Gastrocnemius medialis (tissue), 4 donors: Measurements from ENCODE around the gene ARHGAP22. TPM values are rescaled to one million over a fixed set of nuclear protein-coding genes. Genes with fewer than 3 reads are reported as not detected.

Experiments used
- ATAC-seq, 2 donors: fragments of 150-250 bp; one replicate each; pipeline ENCODE4 v1.9.1; 2016
- DNase-seq, 2 donors: peaks; one replicate each; pipeline ENCODE4 v3.0.0-alpha.2; 2019
- H3K27ac ChIP-seq, 4 donors: fragments of 200-600 bp; sonication (generic); 1 replicate in 1 of 4; 2 replicates in 3 of 4; pipeline ENCODE4 v1.5.1; 2016 to 2018; ENCODE audit warnings: mild to moderate bottlenecking in 2 of 4, moderate library complexity in 1 of 4
- H3K27me3 ChIP-seq, 3 donors: fragments of 200-600 bp; sonication (generic) in 2 of 3; 1 replicate in 1 of 3; 2 replicates in 2 of 3; pipeline versions ENCODE4 v1.5.1 to v1.6.0; 2016 to 2019; ENCODE audit warnings: mild to moderate bottlenecking in 1 of 3, moderate library complexity in 1 of 3
- H3K36me3 ChIP-seq, 2 donors: fragments of 200-600 bp; sonication (generic) in 1 of 2; one replicate each; pipeline ENCODE4 v1.5.1; 2017 to 2018
- H3K4me1 ChIP-seq, 2 donors: fragments of 200-600 bp; sonication (generic) in 1 of 2; one replicate each; pipeline ENCODE4 v1.5.1; 2016 to 2017; ENCODE audit warnings: mild to moderate bottlenecking in 2 of 2
- H3K4me3 ChIP-seq, 4 donors: fragments of 200-600 bp; sonication (generic) in 3 of 4; 1 replicate in 1 of 4; 2 replicates in 3 of 4; pipeline ENCODE4 v1.5.1; 2016 to 2019; ENCODE audit warnings: mild to moderate bottlenecking in 2 of 4
- H3K9me3 ChIP-seq, 3 donors: fragments of 200-600 bp; sonication (generic) in 2 of 3; 1 replicate in 1 of 3; 2 replicates in 2 of 3; pipeline ENCODE4 v1.5.1; 2016 to 2019
- POLR2A ChIP-seq, 2 donors: fragments of 450-650 bp; IDR thresholded peaks; one replicate each; pipeline ENCODE4 v1.6.1; 2017; ENCODE audit warnings: antibody characterized with exemption in 2 of 2, mild to moderate bottlenecking in 2 of 2, moderate library complexity in 2 of 2
- in situ Hi-C, 4 donors: fragments of 200-750 bp; cut with MboI; loops; one replicate each; pipeline versions ENCODE4 v1.15.0 to v1.8.0; 2017; ENCODE audit warnings: low sequenced_read_pairs in 4 of 4
- intact Hi-C: fragments of 100-400 bp; cut with DNase I; formaldehyde crosslinking; loops from one replicate; pipeline ENCODE4 v1.15.1; 2023; ENCODE audit warnings: low total_unique reads
- total RNA-seq, 4 donors: library from RNA; depleted of rRNA; stranded (reverse); fragments of >200 nt; gene quantifications; one replicate each; pipeline versions ENCODE4 v1.1.0 to v1.2.3, GENCODE V29; 2016
- TF ChIP-seq, protein P1 (sequence below), 5 experiments: fragments of 450-650 bp in 3 of 5; fragments of 200-600 bp in 2 of 5; sonication (generic) in 2 of 5; IDR thresholded peaks in 4 of 5; conservative IDR thresholded peaks in 1 of 5; 1 replicate in 4 of 5; 2 replicates in 1 of 5; pipeline ENCODE4 v1.5.1; 2016 to 2019; ENCODE audit warnings: antibody characterized with exemption in 5 of 5, mild to moderate bottlenecking in 3 of 5, moderate library complexity in 3 of 5

Gene ARHGAP22
- total RNA-seq, 4 donors from 2014 or later: 0.69 to 0.92 (median 0.72) TPM; not detected in 1

DNA sequence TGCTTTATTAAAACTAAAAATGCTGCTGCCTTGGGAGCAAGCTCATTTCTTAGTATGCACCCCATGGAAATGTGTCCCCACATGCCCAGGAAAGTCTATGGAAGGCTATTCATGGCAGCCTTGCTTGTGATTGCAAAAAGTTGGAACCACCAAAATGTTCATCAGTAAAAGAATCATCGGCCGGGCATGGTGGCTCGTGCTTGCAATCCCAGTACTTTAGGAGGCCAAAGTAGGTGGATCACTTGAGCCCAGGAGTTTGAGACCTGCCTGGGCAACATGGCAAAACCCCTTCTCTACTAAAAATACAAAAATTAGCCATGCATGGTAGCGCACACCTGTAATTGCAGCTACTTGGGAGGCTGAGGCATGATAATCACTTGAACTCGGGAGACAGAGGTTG lies 79.8 kb downstream of the ARHGAP22 start:
- intact Hi-C loops: no loop called here
- no peak overlapping the region for H3K4me3 ChIP-seq
- no peaks in the 10 kb centered on the region for H3K9me3 ChIP-seq
- no peaks in the 10 kb centered on the region for H3K36me3 ChIP-seq
- H3K27ac ChIP-seq: no peak overlapping the region
- H3K27me3 ChIP-seq: peaks cover 18 to 31% (median 23%) of the 10 kb centered on the region in 3 donors
- peaks cover 0 to 6% of the 10 kb centered on the region in 2 donors for H3K4me1 ChIP-seq
- in situ Hi-C loops: loop anchor here in 2 of 4 donors (25.0 kb wide), 1 partner anchor 163 kb away; no protein-coding TSS in a partner anchor
- DNase-seq (no peak), ATAC-seq (no peak)
- no peak for TF ChIP-seq POLR2A (IDR thresholded peaks at IDR 0.05)
- TF ChIP-seq, protein P1, sequence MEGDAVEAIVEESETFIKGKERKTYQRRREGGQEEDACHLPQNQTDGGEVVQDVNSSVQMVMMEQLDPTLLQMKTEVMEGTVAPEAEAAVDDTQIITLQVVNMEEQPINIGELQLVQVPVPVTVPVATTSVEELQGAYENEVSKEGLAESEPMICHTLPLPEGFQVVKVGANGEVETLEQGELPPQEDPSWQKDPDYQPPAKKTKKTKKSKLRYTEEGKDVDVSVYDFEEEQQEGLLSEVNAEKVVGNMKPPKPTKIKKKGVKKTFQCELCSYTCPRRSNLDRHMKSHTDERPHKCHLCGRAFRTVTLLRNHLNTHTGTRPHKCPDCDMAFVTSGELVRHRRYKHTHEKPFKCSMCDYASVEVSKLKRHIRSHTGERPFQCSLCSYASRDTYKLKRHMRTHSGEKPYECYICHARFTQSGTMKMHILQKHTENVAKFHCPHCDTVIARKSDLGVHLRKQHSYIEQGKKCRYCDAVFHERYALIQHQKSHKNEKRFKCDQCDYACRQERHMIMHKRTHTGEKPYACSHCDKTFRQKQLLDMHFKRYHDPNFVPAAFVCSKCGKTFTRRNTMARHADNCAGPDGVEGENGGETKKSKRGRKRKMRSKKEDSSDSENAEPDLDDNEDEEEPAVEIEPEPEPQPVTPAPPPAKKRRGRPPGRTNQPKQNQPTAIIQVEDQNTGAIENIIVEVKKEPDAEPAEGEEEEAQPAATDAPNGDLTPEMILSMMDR (IDR thresholded peaks at IDR 0.05 in 4 of 5, conservative IDR thresholded peaks at IDR 0.05 in 1 of 5): no peak

- intact Hi-C loops: no loop called here
- TF ChIP-seq, protein P1 (IDR thresholded peaks at IDR 0.05 in 4 of 5, conservative IDR thresholded peaks at IDR 0.05 in 1 of 5): no peak
- TF ChIP-seq POLR2A (IDR thresholded peaks at IDR 0.05): no peak
- H3K4me3 ChIP-seq: peak overlapping the region; percentile 38 to 56 (median 44)
- DNase-seq (no peak), ATAC-seq (no peak)
- H3K9me3 ChIP-seq: no peaks in the 10 kb centered on the region
- H3K27ac ChIP-seq: no peak overlapping the region
- no peaks in the 10 kb centered on the region for H3K36me3 ChIP-seq
- peaks cover 0 to 6% of the 10 kb centered on the region in 2 donors for H3K4me1 ChIP-seq
- peaks cover 18 to 31% (median 23%) of the 10 kb centered on the region in 3 donors for H3K27me3 ChIP-seq
- in situ Hi-C loops: no loop called here
These were observed 80.8 kb downstream of the ARHGAP22 start for GRCh38 chr10:48523820-48524758.

GRCh38 chr10:48523212-48523819 lies 81.6 kb downstream of the ARHGAP22 start:
- Histone ChIP-seq H3K27ac (no peak overlapping the region), H3K4me3 (peak overlapping the region; percentile 38 to 56 (median 44)), H3K36me3 (no peaks in the 10 kb centered on the region), H3K9me3 (no peaks in the 10 kb centered on the region), H3K27me3 (peaks cover 18 to 31% (median 23%) of the 10 kb centered on the region in 3 donors), H3K4me1 (peaks cover 0 to 6% of the 10 kb centered on the region in 2 donors)
- in situ Hi-C loops: no loop called here
- ATAC-seq (no peak), DNase-seq (peak in 1 of 2 donors; percentile 20)
- intact Hi-C loops: no loop called here
- no peak for TF ChIP-seq POLR2A (IDR thresholded peaks at IDR 0.05)
- TF ChIP-seq, protein P1 (IDR thresholded peaks at IDR 0.05 in 4 of 5, conservative IDR thresholded peaks at IDR 0.05 in 1 of 5): no peak

GRCh38 chr10:48522011-48522765 lies 82.7 kb downstream of the ARHGAP22 start:
- intact Hi-C loops: no loop called here

More at GRCh38 chr10:48522011-48522765, 82.7 kb downstream of the ARHGAP22 start:
- Histone ChIP-seq H3K4me1 (peaks cover 0 to 6% of the 10 kb centered on the region in 2 donors), H3K36me3 (no peaks in the 10 kb centered on the region), H3K4me3 (no peak overlapping the region), H3K27ac (no peak overlapping the region), H3K9me3 (no peaks in the 10 kb centered on the region), H3K27me3 (peaks cover 18 to 31% (median 23%) of the 10 kb centered on the region in 3 donors)
- TF ChIP-seq, protein P1 (IDR thresholded peaks at IDR 0.05 in 4 of 5, conservative IDR thresholded peaks at IDR 0.05 in 1 of 5): no peak
- no peak for TF ChIP-seq POLR2A (IDR thresholded peaks at IDR 0.05)
- DNase-seq (no peak), ATAC-seq (no peak)
- in situ Hi-C loops: no loop called here
